C4-2B (cell line): ENCODE data around the gene ARMH1.

Experiments used
- H3K27ac ChIP-seq: fragments of 450-650 bp; 2 replicates; pipeline ENCODE4 v1.5.1; 2017
- CTCF ChIP-seq: fragments of 450-650 bp; conservative IDR thresholded peaks from 2 replicates; pipeline ENCODE4 v1.5.1; 2017; ENCODE audit warnings: mild to moderate bottlenecking
- ZFX ChIP-seq: fragments of 450-650 bp; IDR thresholded peaks from 2 replicates; pipeline ENCODE4 v1.6.1; 2017

Gene ARMH1

GRCh38 chr1:44632598-44632997 lies 41.9 kb upstream of the ARMH1 start:
- peak overlapping the region; percentile 90 for H3K27ac ChIP-seq
- TF ChIP-seq ZFX (no peak), CTCF (no peak)

- H3K27ac ChIP-seq = no peak overlapping the region
- TF ChIP-seq ZFX = no peak
- no peak for TF ChIP-seq CTCF
Measured at GRCh38 chr1:44634606-44635189, 39.8 kb upstream of the ARMH1 start.

- TF ChIP-seq ZFX = no peak
- TF ChIP-seq CTCF = no peak
- no peak overlapping the region for H3K27ac ChIP-seq
Measured at GRCh38 chr1:44635439-44635838, 39.1 kb upstream of the ARMH1 start.

- TF ChIP-seq ZFX (no peak), CTCF (no peak)
- H3K27ac ChIP-seq = no peak overlapping the region
Measured at GRCh38 chr1:44636083-44636687, 38.3 kb upstream of the ARMH1 start.

GRCh38 chr1:44636688-44637598 lies 37.6 kb upstream of the ARMH1 start:
- no peak for TF ChIP-seq ZFX
- TF ChIP-seq CTCF = no peak
- H3K27ac ChIP-seq = no peak overlapping the region

- no peak overlapping the region for H3K27ac ChIP-seq
- TF ChIP-seq ZFX = no peak
- TF ChIP-seq CTCF = no peak
Measured at GRCh38 chr1:44637702-44638411, 36.7 kb upstream of the ARMH1 start.
